ENCODE data around the gene DNAH17. TPM values are rescaled to one million over a fixed set of nuclear protein-coding genes. Genes with fewer than 3 reads are reported as not detected.

The DNAH17 gene
- polyA plus RNA-seq, 1 experiment, result not detected

DNA sequence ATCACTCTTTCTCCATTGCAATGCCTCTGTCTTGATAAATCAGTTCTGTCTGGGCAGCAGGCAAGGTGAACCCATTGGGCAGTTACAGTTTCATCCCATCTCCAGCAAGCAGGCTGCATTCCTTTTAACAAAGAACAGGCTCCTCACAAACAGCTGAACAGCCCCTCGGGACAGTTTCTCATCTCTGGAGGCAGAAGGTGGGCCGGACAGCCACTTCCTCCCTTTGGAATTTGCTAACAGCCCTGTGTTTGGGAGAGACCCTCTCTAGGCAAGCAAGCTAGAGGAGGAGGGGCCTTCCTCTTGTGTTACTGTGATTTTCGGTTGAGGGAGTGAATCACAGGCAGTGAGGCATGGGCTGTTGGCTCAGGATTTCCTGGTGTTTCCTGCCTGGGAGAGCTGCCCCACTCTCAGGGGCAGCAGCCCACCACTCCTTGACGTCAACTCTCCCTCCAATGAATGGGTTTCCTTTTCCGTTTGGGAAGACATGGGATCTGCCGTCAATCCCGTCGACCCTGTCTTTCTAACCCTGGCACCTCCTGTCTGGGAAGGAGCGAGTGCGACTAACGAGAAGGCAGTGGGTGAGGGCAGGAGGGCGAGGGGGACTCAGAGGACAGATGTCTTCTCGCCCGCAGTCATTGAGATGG is 202.4 kb downstream of the DNAH17 start:
- peaks cover 4% of the 10 kb centered on the region; the same call in 1 of the 2 replicates for H3K9me3 ChIP-seq (ENCODE audit: control insufficient read depth, insufficient read depth, low read length)
- ChIA-PET CTCF (interaction anchor here (1.0 to 3.9 kb wide), 2 partner anchors 10 to 14 kb away, joined by 4 to 28 read pairs; partner anchors contain the start of gene SOCS3), POLR2A (interaction anchor here (0.5 to 3.6 kb wide), 8 partner anchors 9 to 120 kb away, joined by 3 to 21 read pairs (median 8); partner anchors contain the start of gene SOCS3)
- H3K27me3 ChIP-seq (ENCODE audit: control insufficient read depth, insufficient read depth, low read length), result no peaks in the 10 kb centered on the region
- TF ChIP-seq, protein P1, sequence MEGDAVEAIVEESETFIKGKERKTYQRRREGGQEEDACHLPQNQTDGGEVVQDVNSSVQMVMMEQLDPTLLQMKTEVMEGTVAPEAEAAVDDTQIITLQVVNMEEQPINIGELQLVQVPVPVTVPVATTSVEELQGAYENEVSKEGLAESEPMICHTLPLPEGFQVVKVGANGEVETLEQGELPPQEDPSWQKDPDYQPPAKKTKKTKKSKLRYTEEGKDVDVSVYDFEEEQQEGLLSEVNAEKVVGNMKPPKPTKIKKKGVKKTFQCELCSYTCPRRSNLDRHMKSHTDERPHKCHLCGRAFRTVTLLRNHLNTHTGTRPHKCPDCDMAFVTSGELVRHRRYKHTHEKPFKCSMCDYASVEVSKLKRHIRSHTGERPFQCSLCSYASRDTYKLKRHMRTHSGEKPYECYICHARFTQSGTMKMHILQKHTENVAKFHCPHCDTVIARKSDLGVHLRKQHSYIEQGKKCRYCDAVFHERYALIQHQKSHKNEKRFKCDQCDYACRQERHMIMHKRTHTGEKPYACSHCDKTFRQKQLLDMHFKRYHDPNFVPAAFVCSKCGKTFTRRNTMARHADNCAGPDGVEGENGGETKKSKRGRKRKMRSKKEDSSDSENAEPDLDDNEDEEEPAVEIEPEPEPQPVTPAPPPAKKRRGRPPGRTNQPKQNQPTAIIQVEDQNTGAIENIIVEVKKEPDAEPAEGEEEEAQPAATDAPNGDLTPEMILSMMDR (IDR thresholded peaks at IDR 0.05; ENCODE audit: low read depth, low read length), result no peak
- H3K27ac ChIP-seq (ENCODE audit: low read depth, low read length), result peak overlapping the region; percentile 100
- 0 out of 2 replicates have a peak overlapping the region, but pooled peaks have one; percentile 20 for H3K4me3 ChIP-seq (ENCODE audit: low read depth, low read length)
- no peak for DNase-seq (ENCODE audit: low read depth, low spot score)

DNA sequence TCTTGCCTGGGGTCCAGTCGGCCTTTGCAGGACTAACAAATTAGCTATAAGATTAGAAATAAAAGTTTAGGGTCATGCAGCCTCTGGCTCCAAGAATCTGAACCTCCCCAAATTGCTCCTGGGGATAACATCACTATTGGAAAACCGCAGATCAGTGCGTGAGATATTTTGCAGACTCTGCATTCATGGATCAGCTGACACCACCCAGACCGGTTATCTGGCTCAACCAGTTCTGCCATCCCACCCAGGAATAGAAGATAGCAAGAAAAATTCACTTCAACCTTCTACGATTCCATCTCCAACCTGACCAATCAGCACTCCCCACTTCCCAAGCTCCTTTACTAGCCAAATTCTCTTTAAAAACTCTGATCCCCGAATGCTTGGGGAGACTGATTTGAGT is 203.0 kb downstream of the DNAH17 start:
- H3K27me3 ChIP-seq (ENCODE audit: control insufficient read depth, insufficient read depth, low read length), result no peaks in the 10 kb centered on the region
- peak overlapping the region; percentile 100 for H3K27ac ChIP-seq (ENCODE audit: low read depth, low read length)
- H3K4me3 ChIP-seq (ENCODE audit: low read depth, low read length), result no peak overlapping the region
- no peak for DNase-seq (ENCODE audit: low read depth, low spot score)
- TF ChIP-seq, protein P1 (IDR thresholded peaks at IDR 0.05; ENCODE audit: low read depth, low read length), result no peak
- POLR2A ChIA-PET, result interaction anchor here (0.6 to 3.6 kb wide), 5 partner anchors 10 to 120 kb away, joined by 3 to 18 read pairs (median 7); partner anchors contain the start of gene SOCS3
- CTCF ChIA-PET, result interaction anchor here (0.8 to 3.9 kb wide), 2 partner anchors 13 to 47 kb away, joined by 3 to 28 read pairs; partner anchors contain the start of gene SOCS3
- H3K9me3 ChIP-seq (ENCODE audit: control insufficient read depth, insufficient read depth, low read length), result peaks cover 4% of the 10 kb centered on the region; the same call in 1 of the 2 replicates

Small RNA genes within 50 kb of the gene (small RNA-seq; reads per million reads assigned to genes)
- gene RF00415 (ENCODE audit: insufficient read length, low read depth), result not detected
- not detected for gene RN7SL454P (ENCODE audit: insufficient read length, low read depth)

Other genes with a start within 250 kb of the DNAH17 start
- 15.3 and 21.0 TPM in 2 replicates for gene SOCS3, start 217.3 kb downstream of the DNAH17 start, polyA plus RNA-seq (2011; rRNA removed)
- 31.0 and 31.7 TPM in 2 replicates for gene PGS1, start 198.7 kb downstream of the DNAH17 start, polyA plus RNA-seq (2011; rRNA removed)
- 12.5 and 13.7 TPM in 2 replicates for gene CYTH1, start 204.9 kb upstream of the DNAH17 start, polyA plus RNA-seq (2011; rRNA removed)